B cell (primary cell): ENCODE results near the gene FLT1.

Experiments
- CTCF ChIP-seq: fragments of 200-600 bp; IDR thresholded peaks from one replicate; pipeline ENCODE4 v1.8.0; 2022; ENCODE audit warnings: antibody characterized with exemption, mild to moderate bottlenecking
- EZH2 ChIP-seq: IDR thresholded peaks from 2 replicates; pipeline ENCODE4 v1.6.1; 2012; ENCODE audit warnings: borderline replicate concordance, low read depth, mild to moderate bottlenecking, moderate library complexity, low read length; ENCODE audit not compliant: insufficient read depth, poor library complexity, severe bottlenecking

- TF ChIP-seq CTCF = no peak
- TF ChIP-seq EZH2 = no peak
Measured at GRCh38 chr13:28490061-28490460, 4.9 kb downstream of the FLT1 start.
